ENCODE data around the gene MBLAC2.

DNA sequence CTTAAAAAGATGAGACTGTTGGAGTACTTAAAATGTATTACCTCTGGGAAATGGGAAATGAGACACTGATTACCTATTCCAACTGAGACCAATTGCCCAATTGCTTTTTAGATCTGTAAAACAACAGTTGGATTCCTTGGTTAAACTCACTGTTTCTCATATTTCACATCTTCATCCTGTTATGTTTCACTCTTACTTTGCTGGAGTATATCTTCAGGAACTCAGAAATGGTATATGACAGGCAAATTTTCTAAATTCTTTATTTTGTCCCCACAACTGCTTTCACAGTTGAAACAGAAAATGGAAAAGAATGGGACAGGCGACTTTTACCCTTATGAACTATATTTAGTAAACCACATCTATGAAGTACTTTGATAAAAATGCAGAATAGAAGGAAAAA is 56.4 kb downstream of the MBLAC2 start:
- TF ChIP-seq, protein P1, sequence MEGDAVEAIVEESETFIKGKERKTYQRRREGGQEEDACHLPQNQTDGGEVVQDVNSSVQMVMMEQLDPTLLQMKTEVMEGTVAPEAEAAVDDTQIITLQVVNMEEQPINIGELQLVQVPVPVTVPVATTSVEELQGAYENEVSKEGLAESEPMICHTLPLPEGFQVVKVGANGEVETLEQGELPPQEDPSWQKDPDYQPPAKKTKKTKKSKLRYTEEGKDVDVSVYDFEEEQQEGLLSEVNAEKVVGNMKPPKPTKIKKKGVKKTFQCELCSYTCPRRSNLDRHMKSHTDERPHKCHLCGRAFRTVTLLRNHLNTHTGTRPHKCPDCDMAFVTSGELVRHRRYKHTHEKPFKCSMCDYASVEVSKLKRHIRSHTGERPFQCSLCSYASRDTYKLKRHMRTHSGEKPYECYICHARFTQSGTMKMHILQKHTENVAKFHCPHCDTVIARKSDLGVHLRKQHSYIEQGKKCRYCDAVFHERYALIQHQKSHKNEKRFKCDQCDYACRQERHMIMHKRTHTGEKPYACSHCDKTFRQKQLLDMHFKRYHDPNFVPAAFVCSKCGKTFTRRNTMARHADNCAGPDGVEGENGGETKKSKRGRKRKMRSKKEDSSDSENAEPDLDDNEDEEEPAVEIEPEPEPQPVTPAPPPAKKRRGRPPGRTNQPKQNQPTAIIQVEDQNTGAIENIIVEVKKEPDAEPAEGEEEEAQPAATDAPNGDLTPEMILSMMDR (IDR thresholded peaks at IDR 0.05; ENCODE audit: insufficient read depth, low read depth, low read length): no peak
- no peak for TF ChIP-seq EZH2 (IDR thresholded peaks at IDR 0.05; ENCODE audit: insufficient read depth, low read length)

All from astrocyte (in vitro differentiated cells and primary cell).